Measurements from ENCODE around the gene HERC2. TPM values are rescaled to one million over a fixed set of nuclear protein-coding genes. Genes with fewer than 3 reads are reported as not detected.

Gene HERC2
- total and polyA plus RNA-seq, 2 donors from 2014 or later: 17.9 to 58.4 TPM

GRCh38 chr15:28167042-28167441 is 154.9 kb downstream of the HERC2 start:
- Histone ChIP-seq H3K27me3 (ENCODE audit: control insufficient read depth, insufficient read depth, low read length) (no peaks in the 10 kb centered on the region), H3K27ac (ENCODE audit: low read depth in 2 of 2, low read length in 2 of 2) (no peak overlapping the region), H3K36me3 (ENCODE audit: control insufficient read depth in 2 of 3, insufficient read depth in 3 of 3, low read length in 3 of 3) (peaks cover 2 to 50% (median 13%) of the 10 kb centered on the region in 3 donors), H3K4me3 (ENCODE audit: low read length in 3 of 3) (no peak overlapping the region), H3K4me1 (ENCODE audit: control insufficient read depth in 2 of 3, insufficient read depth in 2 of 3, low read depth in 1 of 3, low read length in 3 of 3) (no peaks in the 10 kb centered on the region), H3K9ac (ENCODE audit: low read length in 3 of 3) (no peak overlapping the region), H3K9me3 (ENCODE audit: control insufficient read depth in 2 of 3, insufficient read depth in 1 of 3, low read length in 3 of 3) (no peaks in the 10 kb centered on the region)
- DNase-seq: no peak
- FAIRE-seq: no peak
- TF ChIP-seq, protein P1, sequence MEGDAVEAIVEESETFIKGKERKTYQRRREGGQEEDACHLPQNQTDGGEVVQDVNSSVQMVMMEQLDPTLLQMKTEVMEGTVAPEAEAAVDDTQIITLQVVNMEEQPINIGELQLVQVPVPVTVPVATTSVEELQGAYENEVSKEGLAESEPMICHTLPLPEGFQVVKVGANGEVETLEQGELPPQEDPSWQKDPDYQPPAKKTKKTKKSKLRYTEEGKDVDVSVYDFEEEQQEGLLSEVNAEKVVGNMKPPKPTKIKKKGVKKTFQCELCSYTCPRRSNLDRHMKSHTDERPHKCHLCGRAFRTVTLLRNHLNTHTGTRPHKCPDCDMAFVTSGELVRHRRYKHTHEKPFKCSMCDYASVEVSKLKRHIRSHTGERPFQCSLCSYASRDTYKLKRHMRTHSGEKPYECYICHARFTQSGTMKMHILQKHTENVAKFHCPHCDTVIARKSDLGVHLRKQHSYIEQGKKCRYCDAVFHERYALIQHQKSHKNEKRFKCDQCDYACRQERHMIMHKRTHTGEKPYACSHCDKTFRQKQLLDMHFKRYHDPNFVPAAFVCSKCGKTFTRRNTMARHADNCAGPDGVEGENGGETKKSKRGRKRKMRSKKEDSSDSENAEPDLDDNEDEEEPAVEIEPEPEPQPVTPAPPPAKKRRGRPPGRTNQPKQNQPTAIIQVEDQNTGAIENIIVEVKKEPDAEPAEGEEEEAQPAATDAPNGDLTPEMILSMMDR (IDR thresholded peaks at IDR 0.05; ENCODE audit: borderline replicate concordance, extremely low read depth, insufficient read depth): no peak
- intact Hi-C loops (cut with DNase I): no loop called here

GRCh38 chr15:28165791-28166190 is 156.2 kb downstream of the HERC2 start:
- Histone ChIP-seq H3K4me1 (ENCODE audit: control insufficient read depth in 2 of 3, insufficient read depth in 2 of 3, low read depth in 1 of 3, low read length in 3 of 3) (no peaks in the 10 kb centered on the region), H3K36me3 (ENCODE audit: control insufficient read depth in 2 of 3, insufficient read depth in 3 of 3, low read length in 3 of 3) (peaks cover 2 to 54% (median 17%) of the 10 kb centered on the region in 3 donors), H3K9me3 (ENCODE audit: control insufficient read depth in 2 of 3, insufficient read depth in 1 of 3, low read length in 3 of 3) (no peaks in the 10 kb centered on the region), H3K9ac (ENCODE audit: low read length in 3 of 3) (no peak overlapping the region), H3K27ac (ENCODE audit: low read depth in 2 of 2, low read length in 2 of 2) (no peak overlapping the region), H3K27me3 (ENCODE audit: control insufficient read depth, insufficient read depth, low read length) (no peaks in the 10 kb centered on the region), H3K4me3 (ENCODE audit: low read length in 3 of 3) (no peak overlapping the region)
- intact Hi-C loops (cut with DNase I): no loop called here
- FAIRE-seq: no peak
- TF ChIP-seq, protein P1 (IDR thresholded peaks at IDR 0.05; ENCODE audit: borderline replicate concordance, extremely low read depth, insufficient read depth): no peak
- DNase-seq: no peak

DNA sequence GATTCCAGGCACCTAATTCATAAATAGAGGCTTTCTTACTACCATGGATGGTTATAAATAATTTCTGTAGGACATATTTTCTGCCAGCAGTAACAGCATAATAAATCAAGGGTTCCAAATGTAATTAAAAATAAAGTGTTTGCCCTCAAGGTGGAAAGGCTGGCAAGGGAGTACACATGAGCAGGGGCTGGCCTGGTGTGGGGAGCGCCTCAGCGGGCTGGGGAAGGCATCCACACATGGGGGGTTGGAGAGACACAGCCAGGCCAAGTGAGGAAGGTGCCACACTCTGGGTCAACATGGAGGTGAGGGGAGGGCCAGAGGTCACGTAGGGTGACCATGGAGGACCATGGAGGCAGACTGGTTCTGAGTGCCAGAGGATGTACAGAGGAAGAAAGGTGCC is 157.1 kb downstream of the HERC2 start:
- intact Hi-C loops (cut with DNase I): no loop called here
- Histone ChIP-seq H3K27me3 (ENCODE audit: control insufficient read depth, insufficient read depth, low read length) (no peaks in the 10 kb centered on the region), H3K36me3 (ENCODE audit: control insufficient read depth in 2 of 3, insufficient read depth in 3 of 3, low read length in 3 of 3) (peaks cover 2 to 54% (median 17%) of the 10 kb centered on the region in 3 donors), H3K9me3 (ENCODE audit: control insufficient read depth in 2 of 3, insufficient read depth in 1 of 3, low read length in 3 of 3) (no peaks in the 10 kb centered on the region), H3K4me1 (ENCODE audit: control insufficient read depth in 2 of 3, insufficient read depth in 2 of 3, low read depth in 1 of 3, low read length in 3 of 3) (no peaks in the 10 kb centered on the region), H3K4me3 (ENCODE audit: low read length in 3 of 3) (no peak overlapping the region), H3K27ac (ENCODE audit: low read depth in 2 of 2, low read length in 2 of 2) (no peak overlapping the region), H3K9ac (ENCODE audit: low read length in 3 of 3) (no peak overlapping the region)
- no peak for FAIRE-seq
- DNase-seq: no peak
- TF ChIP-seq, protein P1 (IDR thresholded peaks at IDR 0.05; ENCODE audit: borderline replicate concordance, extremely low read depth, insufficient read depth): no peak

DNA sequence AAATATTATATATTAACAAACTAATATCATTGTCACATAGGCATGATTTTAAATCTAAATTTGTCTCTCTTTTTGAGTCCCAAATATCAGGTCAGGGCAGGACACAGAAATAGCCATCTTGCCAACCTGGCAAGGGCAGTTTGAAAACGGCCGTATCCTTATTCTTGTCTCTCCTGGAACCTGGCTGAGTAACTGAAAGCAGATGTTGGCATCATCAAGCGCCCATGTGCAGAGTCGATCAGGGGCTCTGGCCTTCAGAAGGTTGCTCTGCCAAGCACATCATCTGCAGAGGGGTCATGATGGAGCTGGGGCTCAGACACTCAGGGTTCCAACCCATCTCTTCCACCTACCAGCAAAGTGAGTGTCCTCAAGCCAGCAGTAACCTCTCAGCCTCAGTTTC is 167.7 kb downstream of the HERC2 start:
- TF ChIP-seq, protein P1 (IDR thresholded peaks at IDR 0.05; ENCODE audit: borderline replicate concordance, extremely low read depth, insufficient read depth): no peak
- peaks cover 0 to 4% (median 0%) of the 10 kb centered on the region in 3 donors for H3K9me3 ChIP-seq (ENCODE audit: control insufficient read depth in 2 of 3, insufficient read depth in 1 of 3, low read length in 3 of 3)
- DNase-seq: no peak
- H3K4me3 ChIP-seq (ENCODE audit: low read length in 3 of 3): no peak overlapping the region
- no peak for FAIRE-seq
- no peaks in the 10 kb centered on the region for H3K36me3 ChIP-seq (ENCODE audit: control insufficient read depth in 2 of 3, insufficient read depth in 3 of 3, low read length in 3 of 3)
- no peak overlapping the region for H3K9ac ChIP-seq (ENCODE audit: low read length in 3 of 3)
- H3K27ac ChIP-seq (ENCODE audit: low read depth in 2 of 2, low read length in 2 of 2): no peak overlapping the region
- H3K27me3 ChIP-seq (ENCODE audit: control insufficient read depth, insufficient read depth, low read length): no peaks in the 10 kb centered on the region
- no peaks in the 10 kb centered on the region for H3K4me1 ChIP-seq (ENCODE audit: control insufficient read depth in 2 of 3, insufficient read depth in 2 of 3, low read depth in 1 of 3, low read length in 3 of 3)
- intact Hi-C loops (cut with DNase I): no loop called here

Data from kidney (tissue), 14 donors.